Loucy (cell line): ENCODE results near the gene REC114.

ENCODE experiments used
- H2AFZ ChIP-seq: fragments of 200-600 bp; sonication (generic); 2 replicates; pipeline ENCODE4 v1.6.0; 2016; ENCODE audit warnings: antibody characterized with exemption, mild to moderate bottlenecking, low read length, moderate library complexity
- H3F3A ChIP-seq: fragments of 200-600 bp; 2 replicates; pipeline ENCODE4 v1.6.0; 2016; ENCODE audit warnings: antibody characterized with exemption, low read depth, mild to moderate bottlenecking
- H3K27me3 ChIP-seq: fragments of 200-600 bp; sonication (generic); 2 replicates; pipeline ENCODE4 v1.6.1; 2014; ENCODE audit warnings: low read length, mild to moderate bottlenecking; ENCODE audit not compliant: insufficient read depth, poor library complexity, severe bottlenecking
- H3K36me3 ChIP-seq: fragments of 200-600 bp; sonication (generic); 2 replicates; pipeline ENCODE4 v1.6.1; 2016; ENCODE audit warnings: low read length; ENCODE audit not compliant: insufficient read depth
- H3K4me1 ChIP-seq: fragments of 200-600 bp; sonication (generic); 2 replicates; pipeline ENCODE4 v1.5.1; 2014; ENCODE audit warnings: low read length, mild to moderate bottlenecking; ENCODE audit not compliant: insufficient read depth, poor library complexity, severe bottlenecking
- H3K4me2 ChIP-seq: fragments of 200-600 bp; sonication (generic); 2 replicates; pipeline ENCODE4 v1.6.0; 2014; ENCODE audit warnings: antibody characterized with exemption, low read length, low read depth, mild to moderate bottlenecking; ENCODE audit not compliant: poor library complexity, severe bottlenecking
- H3K4me3 ChIP-seq: fragments of 200-600 bp; sonication (generic); 2 replicates; pipeline ENCODE4 v1.5.1; 2014; ENCODE audit warnings: low read length, mild to moderate bottlenecking, mixed read lengths; ENCODE audit not compliant: poor library complexity, severe bottlenecking
- H3K79me2 ChIP-seq: fragments of 200-600 bp; sonication (generic); 2 replicates; pipeline ENCODE4 v1.6.1; 2014; ENCODE audit warnings: low read length; ENCODE audit not compliant: insufficient read depth
- H3K9ac ChIP-seq: fragments of 200-600 bp; sonication (generic); 2 replicates; pipeline ENCODE4 v1.6.0; 2014; ENCODE audit warnings: mild to moderate bottlenecking, low read depth, low read length, moderate library complexity; ENCODE audit not compliant: poor library complexity, severe bottlenecking
- H3K9me2 ChIP-seq: fragments of 200-600 bp; sonication (generic); replicated peaks from 2 replicates; pipeline ENCODE4 v1.6.1; 2016; ENCODE audit warnings: low read depth, low read length, mixed read lengths
- H3K9me3 ChIP-seq: fragments of 200-600 bp; sonication (generic); 2 replicates; pipeline ENCODE4 v1.6.1; 2014; ENCODE audit warnings: mild to moderate bottlenecking, antibody characterized with exemption, low read length, low read depth; ENCODE audit not compliant: insufficient read depth
- H4K20me1 ChIP-seq: fragments of 200-600 bp; sonication (generic); 2 replicates; pipeline ENCODE4 v1.6.0; 2014; ENCODE audit warnings: antibody characterized with exemption, low read length, mild to moderate bottlenecking; ENCODE audit not compliant: insufficient read depth, poor library complexity, severe bottlenecking
- EZH2phosphoT487 ChIP-seq: fragments of 200-600 bp; IDR thresholded peaks from 2 replicates; pipeline ENCODE4 v1.6.1; 2018; ENCODE audit warnings: antibody characterized with exemption, mild to moderate bottlenecking, moderate library complexity, borderline replicate concordance
- TF ChIP-seq, protein P1 (sequence below): fragments of 200-600 bp; sonication (generic); conservative IDR thresholded peaks from 2 replicates; pipeline ENCODE4 v1.5.1; 2014; ENCODE audit warnings: mild to moderate bottlenecking, antibody characterized with exemption, low read length

The REC114 gene

GRCh38 chr15:73585871-73586654 is 143.1 kb downstream of the REC114 start:
- Histone ChIP-seq H3K9me3 (no peaks in the 10 kb centered on the region), H3K79me2 (no peaks in the 10 kb centered on the region), H3K27me3 (no peaks in the 10 kb centered on the region), H3K4me2 (no peak overlapping the region), H3K4me1 (no peaks in the 10 kb centered on the region), H4K20me1 (no peaks in the 10 kb centered on the region), H2AFZ (no peak overlapping the region), H3K9ac (no peak overlapping the region), H3K4me3 (no peak overlapping the region), H3F3A (no peaks in the 10 kb centered on the region), H3K36me3 (peaks cover 88% of the 10 kb centered on the region; the same call in 1 of the 2 replicates), H3K9me2 (no peaks in the 10 kb centered on the region)
- TF ChIP-seq, protein P1, sequence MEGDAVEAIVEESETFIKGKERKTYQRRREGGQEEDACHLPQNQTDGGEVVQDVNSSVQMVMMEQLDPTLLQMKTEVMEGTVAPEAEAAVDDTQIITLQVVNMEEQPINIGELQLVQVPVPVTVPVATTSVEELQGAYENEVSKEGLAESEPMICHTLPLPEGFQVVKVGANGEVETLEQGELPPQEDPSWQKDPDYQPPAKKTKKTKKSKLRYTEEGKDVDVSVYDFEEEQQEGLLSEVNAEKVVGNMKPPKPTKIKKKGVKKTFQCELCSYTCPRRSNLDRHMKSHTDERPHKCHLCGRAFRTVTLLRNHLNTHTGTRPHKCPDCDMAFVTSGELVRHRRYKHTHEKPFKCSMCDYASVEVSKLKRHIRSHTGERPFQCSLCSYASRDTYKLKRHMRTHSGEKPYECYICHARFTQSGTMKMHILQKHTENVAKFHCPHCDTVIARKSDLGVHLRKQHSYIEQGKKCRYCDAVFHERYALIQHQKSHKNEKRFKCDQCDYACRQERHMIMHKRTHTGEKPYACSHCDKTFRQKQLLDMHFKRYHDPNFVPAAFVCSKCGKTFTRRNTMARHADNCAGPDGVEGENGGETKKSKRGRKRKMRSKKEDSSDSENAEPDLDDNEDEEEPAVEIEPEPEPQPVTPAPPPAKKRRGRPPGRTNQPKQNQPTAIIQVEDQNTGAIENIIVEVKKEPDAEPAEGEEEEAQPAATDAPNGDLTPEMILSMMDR: no peak
- no peak for TF ChIP-seq EZH2phosphoT487

- Histone ChIP-seq H3K4me1 (no peaks in the 10 kb centered on the region), H3K4me2 (no peak overlapping the region), H3K4me3 (no peak overlapping the region), H3K9me3 (no peaks in the 10 kb centered on the region), H4K20me1 (no peaks in the 10 kb centered on the region), H2AFZ (no peak overlapping the region), H3K9ac (no peak overlapping the region), H3K79me2 (peaks cover 14% of the 10 kb centered on the region; the same call in 1 of the 2 replicates), H3F3A (no peaks in the 10 kb centered on the region), H3K27me3 (no peaks in the 10 kb centered on the region), H3K9me2 (no peaks in the 10 kb centered on the region), H3K36me3 (peaks cover 65% of the 10 kb centered on the region; the same call in 1 of the 2 replicates)
- TF ChIP-seq, protein P1: no peak
- TF ChIP-seq EZH2phosphoT487: no peak
Measured at GRCh38 chr15:73589766-73590165, 146.8 kb downstream of the REC114 start.

- no peaks in the 10 kb centered on the region for H3K27me3 ChIP-seq
- H3F3A ChIP-seq: no peaks in the 10 kb centered on the region
- no peaks in the 10 kb centered on the region for H3K9me3 ChIP-seq
- H3K4me2 ChIP-seq: no peak overlapping the region
- H3K79me2 ChIP-seq: peaks cover 19% of the 10 kb centered on the region; the same call in 1 of the 2 replicates
- no peak overlapping the region for H3K9ac ChIP-seq
- peaks cover 2% of the 10 kb centered on the region for H4K20me1 ChIP-seq
- TF ChIP-seq, protein P1: no peak
- no peak for TF ChIP-seq EZH2phosphoT487
- H2AFZ ChIP-seq: no peak overlapping the region
- H3K4me3 ChIP-seq: no peak overlapping the region
- H3K4me1 ChIP-seq: no peaks in the 10 kb centered on the region
- no peaks in the 10 kb centered on the region for H3K9me2 ChIP-seq
- H3K36me3 ChIP-seq: peaks cover 60% of the 10 kb centered on the region; the same call in 1 of the 2 replicates
Measured at GRCh38 chr15:73590263-73590662, 147.3 kb downstream of the REC114 start.
